Gastroesophageal sphincter (tissue), 4 donors: Measurements from ENCODE around the gene PLXNB3. TPM values are rescaled to one million over a fixed set of nuclear protein-coding genes. Genes with fewer than 3 reads are reported as not detected.

Experiments
- ATAC-seq: fragments of 150-250 bp; one replicate; pipeline ENCODE4 v1.9.1; 2016; ENCODE audit warnings: mild to moderate bottlenecking, moderate library complexity
- H3K27ac ChIP-seq, 4 donors: fragments of 200-600 bp; sonication (generic) in 3 of 4; 1 replicate in 3 of 4; 2 replicates in 1 of 4; pipeline ENCODE4 v1.5.1; 2016 to 2019
- H3K27me3 ChIP-seq: fragments of 200-600 bp; sonication (generic); one replicate; pipeline ENCODE4 v1.5.1; 2019
- H3K36me3 ChIP-seq, 2 donors: fragments of 200-600 bp; sonication (generic); one replicate each; pipeline ENCODE4 v1.5.1; 2019; ENCODE audit warnings: control low read depth in 1 of 2
- H3K4me1 ChIP-seq, 3 donors: fragments of 200-600 bp; sonication (generic); 1 replicate in 2 of 3; 2 replicates in 1 of 3; pipeline ENCODE4 v1.5.1; 2016 to 2019; ENCODE audit warnings: control low read depth in 2 of 3
- H3K4me3 ChIP-seq, 2 donors: fragments of 200-600 bp; sonication (generic); one replicate each; pipeline ENCODE4 v1.5.1; 2019; ENCODE audit warnings: mild to moderate bottlenecking in 1 of 2, moderate library complexity in 1 of 2
- H3K9me3 ChIP-seq, 3 donors: fragments of 200-600 bp; sonication (generic); one replicate each; pipeline ENCODE4 v1.5.1; 2017 to 2019; ENCODE audit warnings: control low read depth in 2 of 3
- EP300 ChIP-seq: sonication (generic); formaldehyde crosslinking; IDR thresholded peaks from one replicate; pipeline ENCODE4 v1.6.1; 2017; ENCODE audit warnings: antibody characterized with exemption, mild to moderate bottlenecking
- POLR2A ChIP-seq, 2 donors: fragments of 450-650 bp; IDR thresholded peaks; one replicate each; pipeline ENCODE4 v1.6.1; 2017; ENCODE audit warnings: antibody characterized with exemption in 2 of 2, mild to moderate bottlenecking in 2 of 2, moderate library complexity in 1 of 2
- POLR2AphosphoS5 ChIP-seq: sonication (generic); formaldehyde crosslinking; IDR thresholded peaks from one replicate; pipeline ENCODE4 v1.6.1; 2017; ENCODE audit warnings: antibody characterized with exemption
- WGBS, 2 donors: methylation state at CpG; one replicate each; pipeline ENCODE4 v1.1.5; 2018; ENCODE audit warnings: low coverage in 1 of 2; 5-methylcytosine and 5-hydroxymethylcytosine counted together
- total RNA-seq, 4 donors: library from RNA; depleted of rRNA; stranded (reverse); fragments of >200 nt; gene quantifications; one replicate each; pipeline ENCODE4 v1.1.0, GENCODE V29; 2016
- TF ChIP-seq, protein P1 (sequence below), 4 experiments: fragments of 200-600 bp in 2 of 4; fragments of 450-650 bp in 2 of 4; sonication (generic) in 1 of 4; IDR thresholded peaks; one replicate each; pipeline ENCODE4 v1.5.1; 2017 to 2019; ENCODE audit warnings: antibody characterized with exemption in 4 of 4, mild to moderate bottlenecking in 2 of 4, moderate library complexity in 2 of 4

PLXNB3 gene
- total RNA-seq, 4 donors from 2014 or later, result 9.2 to 19.2 (median 16.8) TPM

DNA sequence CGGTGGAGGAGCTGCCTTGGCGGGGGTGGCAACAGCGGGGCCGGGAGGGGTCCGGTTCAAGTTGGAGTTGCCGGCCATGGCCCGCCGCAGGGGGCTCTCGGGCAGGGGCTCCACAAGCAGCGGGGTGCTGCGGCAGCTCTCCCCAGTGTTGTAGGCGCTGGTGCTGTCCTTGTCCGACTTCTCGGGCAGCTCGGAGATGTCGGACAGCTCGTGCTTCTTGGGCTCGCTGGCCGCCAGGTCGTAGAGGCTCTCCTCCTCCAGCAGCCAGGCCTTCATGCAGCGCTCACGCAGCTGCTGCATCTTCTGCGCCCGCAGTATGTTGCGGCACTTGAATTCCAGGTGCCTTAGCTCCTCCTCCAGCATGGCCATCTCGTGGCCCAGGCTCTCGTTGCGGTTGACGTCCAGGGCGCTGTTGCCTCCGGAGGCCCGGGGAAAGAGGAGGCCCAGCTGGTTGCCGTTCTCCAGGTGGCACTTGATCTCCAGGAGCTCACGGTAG is 40.1 kb downstream of the PLXNB3 start:
- H3K4me3 ChIP-seq, result no peak overlapping the region
- WGBS, 2 donors, result 90 to 100% methylated on average over 3 to 8 of the region's 34 CpGs
- peaks cover 0 to 15% of the 10 kb centered on the region in 2 donors for H3K36me3 ChIP-seq
- no peaks in the 10 kb centered on the region for H3K27me3 ChIP-seq
- H3K9me3 ChIP-seq, result no peaks in the 10 kb centered on the region
- no peak for TF ChIP-seq EP300
- TF ChIP-seq, protein P1, sequence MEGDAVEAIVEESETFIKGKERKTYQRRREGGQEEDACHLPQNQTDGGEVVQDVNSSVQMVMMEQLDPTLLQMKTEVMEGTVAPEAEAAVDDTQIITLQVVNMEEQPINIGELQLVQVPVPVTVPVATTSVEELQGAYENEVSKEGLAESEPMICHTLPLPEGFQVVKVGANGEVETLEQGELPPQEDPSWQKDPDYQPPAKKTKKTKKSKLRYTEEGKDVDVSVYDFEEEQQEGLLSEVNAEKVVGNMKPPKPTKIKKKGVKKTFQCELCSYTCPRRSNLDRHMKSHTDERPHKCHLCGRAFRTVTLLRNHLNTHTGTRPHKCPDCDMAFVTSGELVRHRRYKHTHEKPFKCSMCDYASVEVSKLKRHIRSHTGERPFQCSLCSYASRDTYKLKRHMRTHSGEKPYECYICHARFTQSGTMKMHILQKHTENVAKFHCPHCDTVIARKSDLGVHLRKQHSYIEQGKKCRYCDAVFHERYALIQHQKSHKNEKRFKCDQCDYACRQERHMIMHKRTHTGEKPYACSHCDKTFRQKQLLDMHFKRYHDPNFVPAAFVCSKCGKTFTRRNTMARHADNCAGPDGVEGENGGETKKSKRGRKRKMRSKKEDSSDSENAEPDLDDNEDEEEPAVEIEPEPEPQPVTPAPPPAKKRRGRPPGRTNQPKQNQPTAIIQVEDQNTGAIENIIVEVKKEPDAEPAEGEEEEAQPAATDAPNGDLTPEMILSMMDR (IDR thresholded peaks at IDR 0.05), result no peak
- TF ChIP-seq POLR2AphosphoS5, result no peak
- no peak for TF ChIP-seq POLR2A (IDR thresholded peaks at IDR 0.05)
- no peaks in the 10 kb centered on the region for H3K4me1 ChIP-seq
- no peak for ATAC-seq
- H3K27ac ChIP-seq, result no peak overlapping the region

DNA sequence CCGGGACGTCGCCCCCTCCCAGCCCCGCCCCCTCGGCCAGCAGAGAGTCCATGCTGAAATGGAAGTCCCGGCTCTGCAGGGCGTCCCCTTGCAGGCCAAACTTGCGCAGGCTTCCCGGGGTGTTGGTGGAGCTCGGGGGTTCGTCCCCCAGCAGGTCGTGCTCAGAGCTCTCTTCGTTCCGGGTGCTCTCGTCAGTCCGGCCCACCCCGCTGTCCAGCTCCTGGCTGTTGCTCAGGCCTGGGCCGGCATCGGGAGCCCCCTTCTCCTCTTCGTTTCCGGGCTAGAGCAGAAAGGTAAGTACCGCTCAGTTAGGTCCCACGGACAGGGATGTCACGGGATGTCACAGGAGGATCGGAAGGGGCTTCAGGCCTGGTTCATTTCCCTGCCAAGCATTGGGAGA is 40.6 kb downstream of the PLXNB3 start:
- H3K27ac ChIP-seq, result no peak overlapping the region
- H3K9me3 ChIP-seq, result no peaks in the 10 kb centered on the region
- H3K4me3 ChIP-seq, result no peak overlapping the region
- peaks cover 0 to 11% of the 10 kb centered on the region in 2 donors for H3K36me3 ChIP-seq
- WGBS, 2 donors, result 100% methylated on average over 1 of the region's 25 CpGs; no CpG with 5 or more reads in 1 of the 2 donors
- no peak for ATAC-seq
- no peaks in the 10 kb centered on the region for H3K4me1 ChIP-seq
- H3K27me3 ChIP-seq, result no peaks in the 10 kb centered on the region
- TF ChIP-seq, protein P1 (IDR thresholded peaks at IDR 0.05), result no peak
- TF ChIP-seq EP300 (no peak), POLR2A (IDR thresholded peaks at IDR 0.05) (no peak), POLR2AphosphoS5 (no peak)

DNA sequence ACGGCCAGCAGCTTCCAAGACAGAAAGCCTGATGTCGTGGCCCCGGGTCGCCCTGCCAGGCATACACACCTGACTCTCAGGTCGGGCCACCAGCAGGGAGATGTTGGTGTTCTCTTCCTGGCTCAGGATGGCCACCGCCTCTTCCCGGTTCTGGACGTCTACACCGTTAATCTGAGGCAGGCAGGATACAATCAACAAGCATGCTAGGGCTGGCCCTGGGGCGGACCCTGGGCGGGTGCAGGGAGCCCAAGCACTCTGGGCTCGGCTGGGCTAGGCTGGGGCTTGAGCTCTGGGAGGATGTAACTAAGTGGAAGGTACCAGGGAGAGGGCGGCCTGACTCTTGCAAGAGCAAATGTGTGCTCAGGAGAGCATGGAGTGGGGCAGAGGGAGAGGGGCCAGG is 41.4 kb downstream of the PLXNB3 start:
- Histone ChIP-seq H3K4me1 (no peaks in the 10 kb centered on the region), H3K27me3 (no peaks in the 10 kb centered on the region), H3K9me3 (no peaks in the 10 kb centered on the region), H3K36me3 (peaks cover 0 to 11% of the 10 kb centered on the region in 2 donors), H3K27ac (no peak overlapping the region), H3K4me3 (no peak overlapping the region)
- TF ChIP-seq POLR2AphosphoS5 (no peak), EP300 (no peak), POLR2A (IDR thresholded peaks at IDR 0.05) (no peak)
- TF ChIP-seq, protein P1 (IDR thresholded peaks at IDR 0.05), result no peak
- WGBS, 2 donors, result no CpG with 5 or more reads among the region's 13 CpGs
- ATAC-seq, result no peak

DNA sequence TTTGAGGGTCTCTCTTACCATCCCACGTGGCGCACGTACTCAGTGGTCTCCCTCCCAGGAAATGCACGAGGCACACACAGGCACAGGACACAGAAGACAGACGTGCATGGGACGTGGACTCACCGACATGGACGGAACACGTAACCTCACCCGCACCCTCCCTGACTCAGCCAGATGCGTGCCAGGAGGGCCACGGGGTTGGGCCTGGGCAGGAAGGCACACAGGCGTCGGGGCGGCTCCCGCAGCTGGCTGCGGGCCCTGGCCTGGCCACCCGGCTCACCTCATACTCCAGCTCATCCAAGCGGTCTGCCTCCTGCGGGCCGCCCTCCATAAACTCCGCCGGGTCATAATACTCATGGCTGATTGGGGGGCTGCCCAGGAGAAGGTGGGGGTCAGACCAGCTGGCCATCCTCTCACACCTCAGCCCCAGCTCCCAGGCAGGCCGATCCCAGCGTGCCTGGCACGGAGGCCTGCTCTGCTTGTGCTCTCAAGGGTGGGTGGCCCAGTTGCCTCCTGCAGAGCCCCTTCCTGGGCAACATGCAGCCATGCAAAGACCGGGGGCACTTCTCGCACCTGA is 43.0 kb downstream of the PLXNB3 start:
- ATAC-seq, result no peak
- Histone ChIP-seq H3K4me1 (no peaks in the 10 kb centered on the region), H3K36me3 (peaks cover 0 to 11% of the 10 kb centered on the region in 2 donors), H3K4me3 (no peak overlapping the region), H3K27me3 (no peaks in the 10 kb centered on the region), H3K27ac (no peak overlapping the region), H3K9me3 (no peaks in the 10 kb centered on the region)
- WGBS, 2 donors, result no CpG with 5 or more reads among the region's 28 CpGs
- TF ChIP-seq POLR2A (IDR thresholded peaks at IDR 0.05) (no peak), EP300 (no peak), POLR2AphosphoS5 (no peak)
- TF ChIP-seq, protein P1 (IDR thresholded peaks at IDR 0.05), result no peak

DNA sequence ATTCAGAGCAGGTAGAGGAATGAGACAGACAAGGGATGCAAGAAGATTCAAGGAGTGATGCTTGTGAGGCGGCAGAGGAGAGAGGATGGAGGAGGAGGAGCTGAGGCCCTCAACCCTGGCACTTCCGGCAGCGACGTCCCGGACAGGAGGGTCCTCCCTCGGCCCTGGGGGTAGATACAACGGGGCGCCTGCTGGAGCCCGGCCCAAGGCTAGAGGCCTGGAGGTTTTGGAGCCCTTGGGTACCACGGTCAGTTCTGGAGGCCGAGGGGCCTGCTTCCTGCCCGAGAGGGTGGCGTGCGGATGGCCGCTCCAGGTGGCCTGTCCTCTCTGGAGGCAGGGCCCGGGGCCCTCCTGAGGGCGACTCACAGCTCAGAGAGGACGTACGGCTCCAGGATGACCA is 43.9 kb downstream of the PLXNB3 start:
- WGBS, 2 donors, result 95 to 100% methylated on average over 1 to 4 of the region's 19 CpGs
- no peak overlapping the region for H3K27ac ChIP-seq
- ATAC-seq, result no peak
- H3K4me1 ChIP-seq, result no peaks in the 10 kb centered on the region
- H3K4me3 ChIP-seq, result no peak overlapping the region
- H3K27me3 ChIP-seq, result no peaks in the 10 kb centered on the region
- peaks cover 0 to 11% of the 10 kb centered on the region in 2 donors for H3K36me3 ChIP-seq
- no peaks in the 10 kb centered on the region for H3K9me3 ChIP-seq
- no peak for TF ChIP-seq EP300
- TF ChIP-seq POLR2A (IDR thresholded peaks at IDR 0.05), result no peak
- TF ChIP-seq POLR2AphosphoS5, result no peak
- TF ChIP-seq, protein P1 (IDR thresholded peaks at IDR 0.05), result no peak
